ENCODE data around the gene SPTBN2.

SPTBN2 gene

DNA sequence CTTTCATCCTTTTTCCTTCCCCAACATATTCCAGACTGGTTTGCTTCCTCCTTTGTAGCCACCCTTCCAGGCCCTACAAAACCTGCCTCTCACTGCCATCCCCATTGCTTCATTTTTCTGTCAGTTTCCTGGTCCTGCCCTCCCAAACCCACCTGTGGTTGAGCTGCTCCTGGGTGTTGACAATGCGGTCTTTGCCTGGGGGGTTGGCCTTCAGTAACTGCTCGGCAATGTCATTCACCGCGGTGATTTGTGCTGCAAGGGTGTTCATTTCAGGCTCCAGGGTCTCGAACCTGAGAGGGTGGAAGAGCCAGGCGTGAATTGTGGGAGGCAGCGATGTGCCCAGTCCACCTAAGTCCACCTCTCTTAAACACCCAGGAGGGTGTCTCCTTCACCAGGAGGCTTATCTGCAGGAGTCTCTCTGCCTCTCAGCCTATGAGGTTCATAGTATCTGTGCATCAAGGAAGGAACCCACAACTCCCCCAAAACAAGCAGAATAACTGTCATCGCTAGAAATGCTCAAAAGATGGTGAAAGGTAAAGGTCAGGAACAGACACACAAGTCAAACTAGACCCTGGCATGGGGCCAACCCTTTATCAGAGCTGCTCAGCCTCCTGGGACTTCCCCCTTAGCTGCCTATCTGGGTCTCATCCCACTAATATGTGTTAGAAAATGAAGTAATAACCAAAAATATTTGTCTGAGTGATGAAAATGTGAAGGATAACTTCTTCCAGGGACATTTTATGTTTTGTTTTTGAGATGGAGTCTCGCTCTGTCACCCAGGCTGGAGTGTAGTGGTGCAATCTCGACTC is 27.4 kb downstream of the SPTBN2 start:
- no peak for DNase-seq

DNA sequence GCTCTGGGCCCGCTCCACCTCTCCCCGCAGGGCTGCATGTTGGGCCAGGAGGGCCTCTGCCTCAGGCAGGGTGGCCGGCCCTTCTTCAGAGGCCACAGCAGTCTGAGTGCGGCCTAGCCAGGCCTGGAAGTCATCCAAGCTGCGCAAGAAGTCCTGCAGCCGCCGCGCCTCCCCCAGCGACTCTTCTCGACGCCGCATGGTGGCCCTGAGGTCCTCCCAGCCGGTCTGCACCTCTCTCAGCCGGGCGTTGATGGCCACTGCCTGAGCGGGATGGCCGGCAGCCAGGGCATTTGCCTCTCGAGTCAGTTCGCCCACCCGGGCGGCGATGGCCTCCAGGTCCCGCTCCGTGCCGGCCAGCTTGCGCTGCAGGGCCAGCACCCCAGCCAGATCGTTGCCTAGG is 28.3 kb downstream of the SPTBN2 start:
- no peak for DNase-seq

DNA sequence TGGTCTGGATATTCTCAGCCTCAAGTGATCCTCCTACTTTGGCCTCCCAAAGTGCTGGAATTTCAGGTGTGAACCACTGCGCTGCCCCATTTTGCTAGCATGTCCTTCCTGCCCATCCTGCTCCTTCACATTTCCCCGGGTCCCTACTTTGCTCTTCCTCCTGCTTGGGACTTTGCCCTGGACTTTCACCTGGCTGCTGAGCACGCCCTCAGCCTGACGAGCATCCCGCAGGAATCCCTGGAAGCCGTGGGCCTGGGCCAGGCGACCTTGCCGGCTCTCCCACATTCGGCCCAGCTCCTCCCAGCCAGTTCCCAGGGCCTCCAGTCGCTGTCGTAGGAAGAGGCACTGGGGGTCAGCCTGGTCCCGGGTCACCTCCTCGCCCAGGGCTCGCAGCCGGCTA is 28.7 kb downstream of the SPTBN2 start:
- DNase-seq, result no peak

DNA sequence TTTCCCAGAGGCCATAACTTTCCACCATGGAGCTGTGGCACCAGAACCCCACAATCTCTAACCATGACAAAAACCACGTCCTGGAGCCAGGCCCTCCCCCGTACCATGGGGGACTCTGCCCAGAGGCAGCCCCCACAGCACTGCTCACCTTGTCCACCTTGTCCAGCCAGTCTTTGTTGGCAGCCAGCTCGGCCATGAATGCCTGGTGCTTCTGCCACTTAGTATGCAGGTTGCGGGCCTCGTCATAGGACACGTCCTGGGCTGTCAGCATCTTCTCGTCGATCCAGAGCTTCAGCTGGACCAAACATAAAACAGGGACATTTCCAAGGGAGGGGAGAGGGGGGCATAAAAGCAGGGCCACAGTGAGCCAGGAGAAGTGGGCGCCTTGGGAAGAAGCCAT is 30.5 kb downstream of the SPTBN2 start:
- no peak for DNase-seq

DNA sequence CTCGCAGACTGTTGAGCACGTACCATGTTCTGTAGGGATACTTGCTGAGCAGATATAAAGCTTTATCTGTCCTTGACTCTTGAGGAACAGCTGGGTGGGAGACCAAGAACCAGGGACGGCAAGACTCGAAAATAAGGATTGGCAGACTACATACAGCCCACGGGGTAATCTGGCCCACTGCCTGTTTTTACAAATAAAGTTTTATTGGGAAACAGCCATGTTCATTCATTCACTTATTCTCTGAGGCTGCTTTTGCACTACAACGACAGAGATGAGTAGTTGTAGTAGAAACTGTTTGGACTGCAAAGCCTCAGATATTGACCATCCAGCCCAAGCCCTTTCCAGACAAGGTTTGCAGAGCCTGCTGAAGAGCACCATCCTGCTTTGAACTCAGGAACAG is 31.0 kb downstream of the SPTBN2 start:
- DNase-seq, result no peak

DNA sequence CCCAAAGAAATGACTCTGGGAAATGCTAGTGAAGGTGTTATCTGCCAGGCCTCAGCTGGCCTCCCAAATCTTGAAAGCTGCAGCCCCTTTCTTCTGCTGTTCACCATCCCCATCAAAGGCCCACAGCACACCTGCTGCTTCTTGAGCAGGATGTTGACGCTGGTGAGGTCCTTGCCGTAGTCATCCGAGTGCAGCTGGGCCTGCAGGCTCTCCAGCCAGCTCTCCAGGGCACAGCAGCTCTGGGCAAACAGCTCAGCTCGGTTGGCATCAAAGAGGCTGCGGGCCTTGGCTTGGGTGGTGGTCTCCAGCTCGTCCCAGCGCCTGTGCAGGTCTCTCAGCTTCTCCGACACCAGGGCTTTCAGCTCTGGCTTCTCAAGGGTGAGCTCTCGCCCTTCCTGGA is 32.9 kb downstream of the SPTBN2 start:
- DNase-seq, result no peak

DNA sequence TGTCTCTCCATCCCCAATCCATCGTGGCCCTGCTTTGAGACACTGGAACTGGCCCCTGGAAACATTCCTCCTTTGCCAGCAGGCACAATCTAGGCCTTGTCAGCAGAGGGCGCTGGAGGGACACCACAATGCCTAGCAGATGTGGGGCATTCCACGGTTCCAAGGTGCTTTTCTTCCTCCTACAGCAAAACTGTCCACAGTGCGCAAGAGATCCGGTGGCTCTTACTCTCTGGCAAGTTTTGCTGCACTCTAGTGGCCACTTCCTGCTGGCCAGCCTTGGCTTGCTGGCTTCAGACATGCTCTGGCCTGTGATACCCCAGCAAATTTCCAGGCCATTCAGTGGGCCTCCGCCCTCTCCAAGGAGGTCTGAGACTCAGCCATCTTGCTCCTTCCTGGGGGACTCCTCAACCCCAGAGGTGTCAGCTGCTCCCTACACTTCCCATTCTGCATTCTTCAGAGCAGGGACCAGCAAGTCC is 34.2 kb downstream of the SPTBN2 start:
- DNase-seq, result peak; percentile 65

DNA sequence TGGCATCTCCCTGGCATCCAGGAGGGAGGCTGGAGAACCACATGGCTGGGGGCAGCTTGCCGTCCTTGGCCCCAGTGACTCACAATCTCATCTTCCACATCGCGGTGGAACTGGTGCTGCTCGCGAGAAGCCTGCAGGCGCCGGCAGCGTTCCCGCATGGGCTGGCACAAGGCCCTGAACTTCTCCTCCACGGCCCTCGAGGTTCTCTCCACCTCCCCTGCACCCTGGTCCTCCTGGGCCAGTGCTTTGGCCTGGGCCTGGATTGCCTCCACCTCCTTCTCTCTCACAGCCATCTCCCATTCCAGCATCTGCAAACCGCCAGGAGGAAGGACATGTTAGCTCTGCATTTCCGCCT is 35.0 kb downstream of the SPTBN2 start:
- DNase-seq, result no peak

DNA sequence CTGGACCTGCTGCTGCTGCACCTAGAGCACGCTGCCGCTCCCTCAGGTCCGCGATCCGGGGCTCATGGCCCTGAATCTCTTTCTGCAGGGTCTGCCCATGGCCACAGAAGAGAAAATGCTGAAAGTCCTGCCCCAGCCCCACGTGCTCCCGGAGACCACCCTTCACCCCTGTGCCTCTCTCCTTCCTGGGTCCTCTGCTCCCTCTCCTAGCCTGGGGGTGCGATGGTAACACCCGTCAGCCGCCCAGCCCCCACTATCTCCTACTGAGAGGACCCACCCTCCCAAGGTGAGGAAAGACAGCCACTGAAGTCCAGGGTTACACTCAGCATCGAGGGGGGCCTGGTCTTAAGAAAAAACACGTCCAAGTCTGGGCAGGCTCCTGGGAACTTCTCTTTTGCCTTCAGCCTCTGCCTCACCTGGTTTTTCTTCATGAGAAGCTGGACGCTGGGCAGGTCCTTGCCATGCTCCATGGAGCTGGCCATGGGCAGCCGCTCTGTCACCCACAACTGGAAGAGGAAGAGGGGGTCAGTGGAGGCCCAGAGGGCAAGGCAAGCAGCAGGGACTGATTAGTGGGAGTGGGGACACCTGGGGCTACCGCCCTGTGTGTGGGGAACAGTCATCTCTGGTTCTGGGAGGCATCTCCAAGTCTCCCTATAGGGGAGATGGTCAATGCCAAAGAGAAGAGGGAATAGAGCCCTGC is 35.5 kb downstream of the SPTBN2 start:
- DNase-seq, result no peak

DNA sequence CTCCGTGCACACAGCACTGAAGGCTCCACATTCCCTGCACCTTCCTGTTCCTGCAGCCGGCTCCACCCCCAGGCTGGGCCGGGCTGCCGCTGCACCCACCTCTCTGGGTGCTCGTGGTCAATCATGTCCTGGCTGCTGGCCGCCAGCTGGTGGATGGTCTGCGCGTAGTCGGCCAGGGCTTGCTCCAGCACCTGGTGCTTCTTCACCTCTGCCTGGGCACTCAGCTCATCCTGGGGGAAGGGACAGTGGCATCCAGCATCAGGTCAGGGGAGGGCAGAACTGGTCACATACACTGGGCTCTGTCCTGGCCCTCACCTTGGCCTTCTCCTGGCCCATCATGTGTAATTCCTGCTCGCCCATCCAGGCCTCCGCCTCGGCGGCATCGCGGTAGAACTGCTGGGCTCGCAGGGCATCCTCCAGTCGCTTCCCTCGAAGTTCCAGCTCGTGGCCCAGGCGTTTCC is 36.1 kb downstream of the SPTBN2 start:
- no peak for DNase-seq

DNA sequence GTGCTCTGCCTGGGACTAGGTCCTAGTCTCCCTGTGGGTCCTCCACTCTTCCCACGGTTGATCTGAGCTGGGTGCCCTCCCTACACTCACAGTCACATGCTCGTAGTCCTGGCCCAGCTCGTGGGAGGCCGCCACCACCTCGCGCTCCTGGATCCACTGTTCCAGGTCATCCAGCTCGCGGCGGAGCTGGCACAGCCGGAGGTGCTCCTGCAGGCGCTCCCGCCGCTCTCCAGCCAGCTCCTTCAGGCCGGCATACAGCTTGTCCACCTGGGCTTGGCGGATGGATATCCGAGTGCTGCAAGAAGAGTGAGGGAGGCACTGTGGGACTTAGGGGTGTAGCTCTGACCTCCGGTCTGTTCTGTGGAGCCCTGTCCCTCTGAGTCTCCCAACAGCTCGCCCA is 36.6 kb downstream of the SPTBN2 start:
- DNase-seq, result no peak

DNA sequence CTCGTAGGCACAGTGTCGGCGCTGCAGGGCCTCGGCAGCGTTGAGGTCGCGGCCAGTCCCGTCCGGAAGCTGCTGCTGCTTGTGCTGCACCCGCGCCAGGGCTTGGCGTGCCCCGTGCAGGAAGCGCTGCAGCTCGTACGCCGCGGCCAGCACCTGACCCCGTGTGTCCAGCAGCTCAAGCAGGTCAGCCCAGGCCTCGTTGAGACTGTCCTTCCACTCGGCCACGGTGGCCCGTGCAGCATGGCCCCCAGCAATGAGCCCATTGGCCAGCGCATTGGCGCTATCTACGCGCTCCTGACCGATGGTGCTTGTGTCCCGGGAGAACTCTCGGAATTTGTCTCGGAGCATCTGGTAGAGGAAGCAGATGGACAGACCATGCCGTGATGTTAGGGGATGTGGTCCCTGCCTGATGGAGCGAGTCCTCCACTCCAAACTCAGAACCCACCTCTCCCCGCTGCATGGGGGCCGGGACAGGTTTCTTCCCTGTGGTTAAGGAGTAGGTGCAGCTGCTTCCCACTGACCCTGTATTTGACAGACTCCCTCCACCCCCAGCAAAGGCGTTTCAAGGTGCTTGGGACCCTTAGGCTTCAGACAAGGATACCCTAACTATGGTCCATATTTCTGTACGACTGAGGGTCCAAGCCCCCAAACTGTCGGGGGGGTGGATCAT is 37.6 kb downstream of the SPTBN2 start:
- DNase-seq, result no peak

DNA sequence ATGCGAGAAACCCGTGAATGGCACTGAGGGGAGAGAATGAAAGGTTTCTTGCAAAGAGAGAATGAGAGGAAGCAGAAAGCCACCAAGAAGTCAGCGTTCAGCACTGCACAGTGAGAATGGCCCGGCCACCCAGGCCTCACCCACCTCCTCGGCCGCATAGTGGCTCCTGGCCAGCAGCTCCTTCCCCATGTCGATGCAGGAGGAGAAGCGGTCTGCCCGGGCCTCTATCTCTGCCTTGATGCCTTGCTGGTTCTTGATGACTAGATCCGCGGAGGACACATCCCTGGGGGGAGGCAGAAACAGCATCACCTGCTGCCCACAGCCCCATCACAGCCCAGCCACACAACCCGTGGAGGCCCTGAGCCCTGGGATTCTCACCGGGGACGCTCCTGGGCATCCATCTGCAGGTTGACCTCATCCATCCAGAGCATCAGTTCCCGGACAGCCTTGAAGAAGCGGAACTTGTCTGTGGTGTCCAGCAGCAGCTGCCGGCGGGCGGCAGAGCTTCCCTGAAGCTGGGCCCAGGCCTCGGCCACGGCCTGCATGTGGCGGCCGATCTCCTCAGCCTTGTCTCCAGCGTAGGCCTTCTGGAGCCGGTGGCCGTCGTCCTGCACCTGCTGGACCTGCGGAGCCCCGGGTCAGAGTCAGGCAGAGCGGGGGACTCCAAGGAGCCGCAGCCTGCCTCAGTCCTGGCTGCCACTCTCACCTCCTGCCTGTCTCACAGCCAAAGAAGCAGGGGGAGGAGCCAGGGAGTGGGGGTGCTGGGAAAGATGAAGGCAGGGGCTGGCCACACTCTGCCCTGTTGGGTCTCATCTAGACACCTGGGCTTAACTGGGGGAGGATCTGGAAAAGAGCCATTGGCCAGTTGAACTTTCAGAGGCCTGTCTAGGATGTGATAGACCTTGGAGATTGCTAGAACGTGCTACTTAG is 39.1 kb downstream of the SPTBN2 start:
- no peak for DNase-seq

DNA sequence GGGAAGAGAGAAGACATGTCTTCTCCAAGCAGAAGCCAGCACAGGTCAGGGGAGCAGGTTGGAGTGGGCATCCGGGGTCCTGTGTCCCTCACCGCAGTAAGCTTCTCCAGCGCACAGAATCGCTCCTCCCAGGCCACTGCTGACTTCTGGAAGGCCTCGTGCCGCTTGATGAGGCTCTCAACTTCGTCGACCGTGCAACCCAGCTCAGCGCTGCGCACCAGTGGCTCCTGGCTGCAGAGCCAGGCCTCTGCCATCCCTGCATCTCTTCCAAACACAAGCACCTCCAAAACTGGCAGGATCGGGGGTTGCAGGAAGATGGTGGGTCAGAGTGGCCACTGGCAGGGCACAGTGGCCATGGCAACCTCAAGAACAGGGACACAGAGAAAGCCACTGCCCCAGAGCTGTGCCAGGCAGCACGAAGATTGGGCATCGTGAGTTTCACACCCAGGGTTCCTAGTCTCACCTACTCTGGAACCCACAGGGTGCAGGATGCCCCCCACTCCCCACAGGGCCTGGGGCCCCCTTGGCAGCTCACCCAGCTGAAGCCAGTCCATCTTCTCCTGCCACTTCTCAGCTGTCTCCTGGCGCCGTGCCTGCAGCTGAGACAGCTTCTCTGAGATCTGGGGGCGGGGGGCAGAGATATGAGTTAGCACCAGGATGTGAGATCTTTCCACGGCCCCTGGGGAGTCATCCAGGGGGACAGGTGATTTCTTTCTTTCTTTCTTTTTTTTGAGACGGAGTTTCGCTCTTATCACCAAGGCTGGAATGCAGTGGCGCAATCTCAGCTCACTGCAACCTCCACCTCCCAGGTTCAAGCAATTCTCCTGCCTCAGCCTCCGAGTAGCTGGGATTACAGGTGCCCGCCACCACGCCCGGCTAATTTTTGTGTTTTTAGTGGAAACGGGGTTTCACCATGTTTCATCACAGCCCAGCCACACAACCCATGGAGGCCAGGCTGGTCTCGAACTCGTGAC is 40.2 kb downstream of the SPTBN2 start:
- DNase-seq, result no peak

DNA sequence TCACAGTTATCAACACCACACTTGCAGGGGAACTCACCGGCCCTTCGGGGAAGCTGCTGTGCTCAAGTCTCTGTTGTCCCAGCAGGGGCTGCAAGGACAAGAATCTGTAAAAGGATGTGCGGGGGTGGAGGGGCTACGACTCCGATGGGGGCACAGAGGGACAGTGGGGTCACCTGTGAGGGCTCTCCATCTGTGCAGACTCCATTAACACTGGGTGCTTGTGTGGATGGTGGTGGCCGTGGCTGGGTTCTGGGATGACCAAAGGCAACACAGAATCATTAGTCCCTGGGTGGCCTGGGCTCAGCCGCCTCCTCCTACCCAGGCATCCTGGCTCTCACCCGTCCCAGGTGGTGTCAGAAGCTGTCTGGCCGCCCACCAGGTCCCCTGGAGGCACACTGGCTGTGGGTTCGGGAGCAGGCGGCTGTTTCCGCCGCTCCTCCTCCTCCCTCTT is 41.2 kb downstream of the SPTBN2 start:
- no peak for DNase-seq

DNA sequence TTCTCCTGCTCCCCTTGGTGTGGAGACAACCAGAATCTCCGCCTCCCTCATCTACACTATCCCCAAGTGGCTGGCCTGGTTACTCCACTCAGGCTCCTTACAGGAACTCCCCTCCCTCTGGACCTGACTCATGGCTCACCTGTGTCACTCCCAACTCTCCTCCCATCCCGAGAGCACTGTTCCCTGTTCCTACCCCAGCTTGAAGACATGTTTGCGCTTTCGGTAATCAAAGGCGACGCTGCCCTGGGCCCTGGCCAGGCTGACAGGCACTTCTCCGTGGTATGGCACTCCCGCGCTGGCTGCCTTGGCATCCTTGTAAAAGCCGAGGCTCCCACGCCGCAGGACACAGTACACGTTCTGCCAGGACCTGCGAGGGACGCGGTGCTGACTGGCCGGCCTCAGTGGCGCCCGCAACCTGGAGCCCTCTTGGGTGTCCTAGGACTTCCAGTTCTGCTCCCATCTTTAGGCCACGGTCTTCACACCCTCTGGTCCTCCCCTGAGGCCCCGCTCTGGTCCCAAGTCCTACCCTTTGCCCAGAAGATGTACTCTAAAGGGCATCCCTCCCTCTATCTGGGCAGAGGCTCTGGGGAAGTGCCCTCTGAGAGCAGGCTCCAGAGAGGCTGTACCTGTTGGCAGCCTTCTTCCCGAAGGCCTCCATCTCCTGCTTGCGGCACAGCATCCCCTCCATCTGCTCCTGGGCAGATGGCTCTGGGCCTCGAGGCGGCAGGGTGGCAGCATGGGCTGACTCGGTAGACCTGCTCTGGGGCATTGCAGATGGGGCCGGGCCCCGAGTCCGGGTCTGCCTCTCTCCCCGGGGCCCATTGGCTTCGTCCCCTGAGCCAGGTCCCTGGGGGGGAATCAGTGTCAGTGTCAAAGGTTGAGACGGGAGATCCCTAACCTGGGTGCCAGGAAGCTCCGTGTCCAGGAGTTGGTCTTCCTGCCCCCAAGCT is 41.9 kb downstream of the SPTBN2 start:
- no peak for DNase-seq

DNA sequence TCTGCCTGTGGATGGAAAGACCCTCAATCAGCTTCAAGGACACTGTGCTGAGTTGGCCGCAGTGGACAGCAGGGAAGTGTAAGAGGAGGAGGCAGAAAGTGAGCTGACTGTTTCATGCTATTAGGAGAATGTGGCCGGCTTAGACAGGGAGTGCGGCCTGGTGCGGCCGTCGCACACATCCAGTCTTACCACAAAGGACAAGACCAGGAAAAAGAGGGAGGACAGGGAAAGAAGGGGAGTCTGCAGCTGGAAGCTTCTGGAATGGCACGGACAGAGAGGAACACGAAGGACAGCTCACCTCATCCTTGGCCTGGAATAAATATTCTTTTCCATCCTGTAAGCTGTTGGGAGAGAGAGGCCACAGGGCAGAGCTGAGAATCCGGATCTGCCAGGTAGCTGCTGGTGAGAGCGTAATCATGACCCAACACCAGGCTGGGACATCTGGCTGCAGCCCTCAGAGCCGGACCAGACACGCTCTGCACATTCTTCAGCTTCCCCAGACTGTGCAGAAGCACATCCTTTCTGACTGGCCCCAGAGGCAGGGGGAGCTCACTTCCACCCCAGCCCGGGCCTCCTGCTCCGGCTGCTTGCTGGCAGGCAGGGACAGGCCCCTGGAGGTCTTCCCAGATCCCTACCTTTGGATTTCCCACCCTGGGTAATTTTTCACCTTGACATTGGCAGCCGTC is 42.8 kb downstream of the SPTBN2 start:
- no peak for DNase-seq

DNA sequence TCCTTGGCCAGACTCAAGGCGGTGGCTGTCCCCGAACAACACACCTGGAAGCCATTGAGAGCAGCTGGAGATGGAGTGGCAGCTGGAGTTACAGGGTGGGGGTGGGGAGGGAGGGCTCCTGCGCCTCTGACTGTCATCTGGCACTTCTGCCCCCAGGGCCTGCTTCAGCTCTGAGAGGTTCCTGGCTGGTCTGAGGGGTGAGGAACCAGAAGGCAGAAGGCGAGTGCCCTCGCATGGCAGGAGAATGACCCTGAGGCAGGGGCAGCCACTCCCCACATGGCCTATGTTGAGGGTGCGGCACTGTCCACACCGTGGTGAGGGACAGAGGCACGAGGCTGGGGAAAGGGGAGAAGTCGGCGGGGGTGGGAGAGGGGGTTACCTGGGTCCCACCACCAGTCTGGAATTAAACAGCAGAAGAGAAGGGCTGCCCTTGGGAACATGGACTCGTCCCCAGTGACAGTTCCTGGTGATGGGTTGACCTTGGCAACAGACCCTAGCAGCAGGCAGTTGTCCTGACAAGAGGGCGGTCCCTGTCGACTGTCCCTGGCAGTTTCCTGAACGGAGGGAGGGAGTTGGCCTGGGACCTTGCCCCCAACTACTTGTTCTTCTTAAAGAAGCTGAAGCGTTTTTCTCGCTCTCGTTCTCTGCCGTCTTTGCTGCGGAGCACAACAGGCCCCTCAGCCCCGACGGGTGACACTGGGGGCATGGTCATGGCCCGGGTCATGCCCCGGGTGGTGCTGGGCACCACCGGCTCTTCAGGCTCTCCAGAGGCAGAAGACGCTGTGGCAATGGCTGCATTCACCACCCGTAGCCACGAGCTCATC is 43.5 kb downstream of the SPTBN2 start:
- no peak for DNase-seq

DNA sequence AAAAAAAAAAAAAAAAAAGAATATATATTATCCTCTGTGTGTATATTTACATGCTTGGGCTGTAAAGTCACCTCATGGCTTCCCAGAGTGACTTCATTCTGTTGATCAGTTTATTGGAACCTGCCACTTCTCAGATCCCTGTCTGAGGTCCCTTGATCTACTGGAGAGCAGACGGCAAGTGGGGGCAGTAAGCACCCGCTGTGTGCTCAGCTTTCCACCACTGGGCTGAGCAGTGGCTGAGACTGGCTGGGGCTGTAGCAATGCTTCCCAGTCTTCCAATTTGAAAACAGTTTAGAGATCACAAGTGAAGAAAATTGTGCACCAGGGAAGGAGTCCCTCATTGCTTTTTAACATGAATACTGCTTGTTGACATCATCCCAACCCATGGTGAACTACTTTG is 44.4 kb downstream of the SPTBN2 start:
- no peak for DNase-seq

Measured in DMS 273 treated with DMSO at 0.1 percent for 48 hours (cell line).